ENCODE results near the gene B3GNT2. TPM values are rescaled to one million over a fixed set of nuclear protein-coding genes. Genes with fewer than 3 reads are reported as not detected.
"Not testable (repeated sequence)": the region's sequence is repeated elsewhere in the genome, so short reads cannot be mapped to it uniquely, and the experiment has no call there.

Gene B3GNT2
- polyA plus RNA-seq, 1 donor = 31.3 TPM

- no peak for DNase-seq
Measured at GRCh38 chr2:62234755-62235655, 39.1 kb downstream of the B3GNT2 start.

- no peak for DNase-seq
Measured at GRCh38 chr2:62236499-62236898, 40.6 kb downstream of the B3GNT2 start.

- DNase-seq = no peak
Measured at GRCh38 chr2:62238236-62238635, 42.3 kb downstream of the B3GNT2 start.

GRCh38 chr2:62240546-62240945 is 44.6 kb downstream of the B3GNT2 start:
- no peak for DNase-seq

GRCh38 chr2:62243983-62244382 is 48.1 kb downstream of the B3GNT2 start:
- no peak for DNase-seq

- no peak for DNase-seq
Measured at GRCh38 chr2:62248226-62248625, 52.3 kb downstream of the B3GNT2 start.

GRCh38 chr2:62250239-62250638 is 54.3 kb downstream of the B3GNT2 start:
- DNase-seq = no peak

GRCh38 chr2:62254424-62255266 is 58.7 kb downstream of the B3GNT2 start:
- DNase-seq = no peak

- no peak for DNase-seq
Measured at GRCh38 chr2:62257466-62257865, 61.6 kb downstream of the B3GNT2 start.

GRCh38 chr2:62263076-62263715 is 67.3 kb downstream of the B3GNT2 start:
- DNase-seq = no peak

- no peak for DNase-seq
Measured at GRCh38 chr2:62264186-62264585, 68.3 kb downstream of the B3GNT2 start.

GRCh38 chr2:62265106-62265505 is 69.2 kb downstream of the B3GNT2 start:
- no peak for DNase-seq

- no peak for DNase-seq
Measured at GRCh38 chr2:62266433-62267038, 70.6 kb downstream of the B3GNT2 start.

GRCh38 chr2:62267696-62268095 is 71.8 kb downstream of the B3GNT2 start:
- no peak for DNase-seq

GRCh38 chr2:62268681-62269188 is 72.8 kb downstream of the B3GNT2 start:
- DNase-seq = not testable (repeated sequence)

- no peak for DNase-seq
Measured at GRCh38 chr2:62270728-62271127, 74.8 kb downstream of the B3GNT2 start.
